HepG2 (cell line): Measurements from ENCODE around the gene SPATA7. TPM values are rescaled to one million over a fixed set of nuclear protein-coding genes. Genes with fewer than 3 reads are reported as not detected.

Experiments used
- ATAC-seq: fragments of 200-7000 bp; cut with Tn5 transposase; 3 replicates; pipeline ENCODE4 v1.9.1; 2020; ENCODE audit warnings: mild to moderate bottlenecking, moderate library complexity
- BruUV-seq: library from RNA; stranded (reverse); fragments of 400-500 nt; replicated peaks from 2 replicates; lab custom pipeline; 2021; lab: Mats Ljungman, UMichigan
- CTCF ChIA-PET: fragments of 300-600 bp; formaldehyde crosslinking; extraction: SDS; loops from one replicate; lab custom pipeline; 2021; ENCODE audit warnings: low total read pairs, inconsistent platforms, low intra/inter-chr PET ratio; lab: Yijun Ruan, JAX
- POLR2A ChIA-PET: fragments of 350-600 bp; sonication (Branson Sonifier 250); formaldehyde crosslinking; loops from one replicate; lab custom pipeline; 2020; ENCODE audit warnings: antibody characterized with exemption, inconsistent platforms; lab: Yijun Ruan, JAX
- DNase-seq: peaks from one replicate; pipeline ENCODE4 v3.0.0-alpha.2; 2015; ENCODE audit warnings: low spot score
- FAIRE-seq: peaks from 3 replicates; lab custom pipeline; 2011; peaks lifted over from hg19 to GRCh38; lab: Jason Lieb, UNC
- H2AFZ ChIP-seq: one replicate; pipeline ENCODE4 v1.6.1; 2011; ENCODE audit warnings: low read length, inconsistent platforms
- H3K27ac ChIP-seq: fragments of 300-600 bp; 3 replicates; pipeline ENCODE4 v1.8.0; 2011; ENCODE audit warnings: mixed run types, mild to moderate bottlenecking, mixed read lengths, low read length, inconsistent platforms; ENCODE audit not compliant: insufficient read depth; ENCODE audit errors: extremely low read length
- H3K27me3 ChIP-seq, 2 experiments: fragments of 200-600 bp in 1 of 2; 2 replicates in 1 of 2; 3 replicates in 1 of 2; pipeline versions ENCODE4 v1.6.0 to v1.8.0; 2011; ENCODE audit warnings: low read length in 2 of 2, mild to moderate bottlenecking in 2 of 2, moderate library complexity in 2 of 2, inconsistent platforms in 1 of 2; ENCODE audit not compliant: insufficient read depth in 2 of 2, control insufficient read depth in 1 of 2
- H3K36me3 ChIP-seq, 2 experiments: fragments of 200-600 bp in 1 of 2; replicated peaks in 1 of 2; 2 replicates in 1 of 2; 3 replicates in 1 of 2; pipeline versions ENCODE4 v1.5.1 to v1.8.0; 2011; ENCODE audit warnings: low read length in 2 of 2, inconsistent platforms in 1 of 2; ENCODE audit not compliant: insufficient read depth in 2 of 2, control insufficient read depth in 1 of 2
- H3K4me1 ChIP-seq: 2 replicates; pipeline ENCODE4 v1.5.1; 2012; ENCODE audit warnings: low read length, inconsistent platforms; ENCODE audit not compliant: insufficient read depth
- H3K4me2 ChIP-seq: 2 replicates; pipeline ENCODE4 v1.6.0; 2011; ENCODE audit warnings: low read depth, low read length, inconsistent platforms
- H3K4me3 ChIP-seq, 3 experiments: fragments of 200-600 bp in 1 of 3; sonication (generic), shearing (Covaris generic) in 1 of 3; replicated peaks in 1 of 3; 2 replicates each; pipeline ENCODE4 v1.5.1; 2011 to 2016; ENCODE audit warnings: low read length in 3 of 3, inconsistent platforms in 2 of 3, low read depth in 2 of 3, mild to moderate bottlenecking in 2 of 3, control low read depth in 1 of 3, mixed read lengths in 1 of 3; ENCODE audit not compliant: insufficient read depth in 1 of 3
- H3K79me2 ChIP-seq: one replicate; pipeline ENCODE4 v1.6.1; 2011; ENCODE audit warnings: low read length, inconsistent platforms; ENCODE audit not compliant: insufficient read depth
- H3K9ac ChIP-seq: 2 replicates; pipeline ENCODE4 v1.6.0; 2011; ENCODE audit warnings: mild to moderate bottlenecking, low read depth, low read length, inconsistent platforms; ENCODE audit not compliant: insufficient read depth
- H3K9me3 ChIP-seq: 2 replicates; pipeline ENCODE4 v1.5.1; 2012; ENCODE audit warnings: mild to moderate bottlenecking, low read length
- H4K20me1 ChIP-seq: 2 replicates; pipeline ENCODE4 v1.6.0; 2011; ENCODE audit warnings: inconsistent platforms, mild to moderate bottlenecking, low read length, moderate library complexity; ENCODE audit not compliant: insufficient read depth
- FOXC1 ChIP-seq: sonication (generic); formaldehyde crosslinking; IDR thresholded peaks from 2 replicates; pipeline ENCODE4 v1.8.0; 2022; ENCODE audit warnings: mild to moderate bottlenecking, missing genetic modification reagents, borderline replicate concordance
- MEIS2 ChIP-seq: sonication (generic); formaldehyde crosslinking; IDR thresholded peaks from 2 replicates; pipeline ENCODE4 v1.9.0; 2021; ENCODE audit warnings: mild to moderate bottlenecking, missing genetic modification reagents
- SNAPC4 ChIP-seq: sonication (generic); formaldehyde crosslinking; IDR thresholded peaks from 2 replicates; pipeline ENCODE4 v1.4.0; 2020; ENCODE audit warnings: mild to moderate bottlenecking, missing genetic modification reagents
- ZBTB14 ChIP-seq: sonication (generic); formaldehyde crosslinking; IDR thresholded peaks from 2 replicates; pipeline ENCODE4 v1.4.0; 2020; ENCODE audit warnings: missing genetic modification reagents
- ZNF274 ChIP-seq: sonication (generic); formaldehyde crosslinking; IDR thresholded peaks from 2 replicates; pipeline ENCODE4 v1.5.1; 2020; ENCODE audit warnings: mild to moderate bottlenecking, missing genetic modification reagents
- WGBS: methylation state at CpG from one replicate; pipeline ENCODE4 v1.1.6; 2017; ENCODE audit warnings: low lambda C conversion rate; 5-methylcytosine and 5-hydroxymethylcytosine counted together
- in situ Hi-C: cut with HindIII; loops from 2 replicates; pipeline ENCODE4 v1.10.0; 2017; ENCODE audit warnings: low pct_unique_long_range_greater_than_20kb; ENCODE audit not compliant: extremely low pct_ligation_motif_present
- intact Hi-C: fragments of 100-400 bp; cut with micrococcal nuclease; formaldehyde crosslinking; loops from one replicate; pipeline ENCODE4 v1.10.0; 2022; ENCODE audit not compliant: unreplicated experiment
- polyA plus RNA-seq, 8 experiments: library from polyadenylated mRNA; depleted of rRNA in 3 of 8; stranded (reverse) in 7 of 8; unstranded in 1 of 8; fragments of >200 nt; fragmentation: Illumina TruSeq in 4 of 8; extraction: Trizol in 4 of 8; gene quantifications; 2 replicates each; pipeline versions ENCODE4 v1.2.1 to v1.2.3, GENCODE V29; 2011 to 2016; ENCODE audit warnings: low read depth in 4 of 8, missing spikeins in 1 of 8, mixed read lengths in 1 of 8; ENCODE audit not compliant: insufficient read depth in 1 of 8
- total RNA-seq, 5 experiments: library from RNA; depleted of rRNA; stranded (reverse); fragments of >200 nt; fragmentation: Illumina TruSeq; extraction: Trizol; gene quantifications; 2 replicates each; pipeline ENCODE4 v1.2.3, GENCODE V29; 2016; ENCODE audit warnings: low read depth in 1 of 5

Gene SPATA7
- total and polyA plus RNA-seq, 2 of the 13 experiments (the other 11 are each of a cell fraction or from before 2014, with no cell fraction given): 3.6 to 5.5 TPM

GRCh38 chr14:88417594-88417993 is 32.1 kb downstream of the SPATA7 start (continued):
- TF ChIP-seq ZNF274: no peak
- no peak for TF ChIP-seq MEIS2 (CRISPR knock-in tag)
- no peak for TF ChIP-seq ZBTB14 (CRISPR knock-in tag)
- TF ChIP-seq, all 625 proteins: peak for 0

DNA sequence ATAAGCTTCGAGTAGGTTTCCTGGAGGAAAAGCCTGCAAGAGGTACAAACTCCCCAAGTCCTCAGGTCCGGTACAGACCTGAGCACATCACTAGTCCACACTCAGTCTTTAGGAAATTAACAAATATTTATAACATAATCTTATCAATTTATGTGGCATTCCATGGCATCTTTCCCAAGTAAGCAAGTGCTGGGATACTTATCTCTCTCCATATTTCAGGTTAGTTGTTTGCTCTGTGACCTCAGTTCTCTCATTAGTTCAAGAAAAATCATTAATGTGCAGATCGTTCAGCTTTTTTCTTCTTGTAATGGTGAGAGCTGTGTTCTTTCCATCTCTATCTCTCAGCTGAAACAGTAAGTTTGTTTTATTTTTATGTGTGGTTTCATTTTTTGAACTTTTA is 34.7 kb downstream of the SPATA7 start:
- H3K4me3 ChIP-seq: no peak overlapping the region
- H3K4me1 ChIP-seq: no peaks in the 10 kb centered on the region
- no peak overlapping the region for H3K9ac ChIP-seq
- FAIRE-seq (no peak), DNase-seq (no peak), ATAC-seq (no peak)
- H3K36me3 ChIP-seq: peaks cover 2 to 3% of the 10 kb centered on the region in 2 experiments; a peak in 1 of 5 replicates
- TF ChIP-seq SNAPC4 (CRISPR knock-in tag) (no peak), FOXC1 (no peak)
- intact Hi-C loops (no loop called here), in situ Hi-C loops (no loop called here)
- no peak overlapping the region for H2AFZ ChIP-seq
- no peak overlapping the region for H3K27ac ChIP-seq
- ChIA-PET POLR2A (no interaction called here), CTCF (no interaction called here)
- no peaks in the 10 kb centered on the region for H4K20me1 ChIP-seq
- H3K4me2 ChIP-seq: no peak overlapping the region
- peaks cover 13% of the 10 kb centered on the region for H3K9me3 ChIP-seq
- 100% methylated on average over 3 of the region's 3 CpGs for WGBS
- H3K79me2 ChIP-seq: no peaks in the 10 kb centered on the region
- H3K27me3 ChIP-seq: no peaks in the 10 kb centered on the region
- BruUV-seq: no TSS peak
